Breast epithelium (tissue), 4 donors: ENCODE results near the gene MST1R. TPM values are rescaled to one million over a fixed set of nuclear protein-coding genes. Genes with fewer than 3 reads are reported as not detected.

ENCODE experiments used
- DNase-seq, 2 donors: peaks; one replicate each; pipeline ENCODE4 v3.0.0-alpha.2; 2019; ENCODE audit warnings: low spot score in 2 of 2
- H3K27ac ChIP-seq, 2 donors: fragments of 200-600 bp; sonication (generic) in 1 of 2; one replicate each; pipeline ENCODE4 v1.5.1; 2016 to 2019; ENCODE audit warnings: mild to moderate bottlenecking in 1 of 2
- H3K27me3 ChIP-seq, 2 donors: fragments of 200-600 bp; sonication (generic) in 1 of 2; one replicate each; pipeline versions ENCODE4 v1.5.1 to v1.6.0; 2017 to 2019; ENCODE audit warnings: control low read depth in 1 of 2, mild to moderate bottlenecking in 1 of 2
- H3K36me3 ChIP-seq: fragments of 200-600 bp; one replicate; pipeline ENCODE4 v1.5.1; 2019
- H3K4me1 ChIP-seq, 2 donors: fragments of 200-600 bp; sonication (generic); one replicate each; pipeline ENCODE4 v1.5.1; 2016 to 2019; ENCODE audit warnings: control low read depth in 1 of 2
- H3K4me3 ChIP-seq, 3 donors: fragments of 200-600 bp; sonication (generic); 1 replicate in 2 of 3; 2 replicates in 1 of 3; pipeline ENCODE4 v1.5.1; 2016 to 2019; ENCODE audit warnings: mild to moderate bottlenecking in 3 of 3, moderate library complexity in 2 of 3
- H3K9me3 ChIP-seq, 2 donors: fragments of 200-600 bp; sonication (generic) in 1 of 2; one replicate each; pipeline ENCODE4 v1.5.1; 2016 to 2019; ENCODE audit warnings: control low read depth in 1 of 2
- POLR2A ChIP-seq: fragments of 450-650 bp; IDR thresholded peaks from one replicate; pipeline ENCODE4 v1.6.1; 2016; ENCODE audit warnings: antibody characterized with exemption, mild to moderate bottlenecking, moderate library complexity
- POLR2AphosphoS5 ChIP-seq, 3 donors: sonication (generic); formaldehyde crosslinking; IDR thresholded peaks; one replicate each; pipeline ENCODE4 v1.6.1; 2017; ENCODE audit warnings: antibody characterized with exemption in 3 of 3
- intact Hi-C: fragments of 100-400 bp; cut with DNase I; formaldehyde crosslinking; loops from one replicate; pipeline ENCODE4 v1.15.1; 2023; ENCODE audit warnings: low total_unique reads
- total RNA-seq, 3 donors: library from RNA; depleted of rRNA; stranded (reverse); fragments of >200 nt; gene quantifications; one replicate each; pipeline ENCODE4 v1.1.0, GENCODE V29; 2016
- TF ChIP-seq, protein P1 (sequence below), 3 donors: fragments of 450-650 bp; IDR thresholded peaks; one replicate each; pipeline ENCODE4 v1.5.1; 2016 to 2017; ENCODE audit warnings: antibody characterized with exemption in 3 of 3, mild to moderate bottlenecking in 3 of 3, moderate library complexity in 3 of 3

The MST1R gene
- total RNA-seq, 3 donors from 2014 or later = 0.16 to 11.9 (median 7.5) TPM

DNA sequence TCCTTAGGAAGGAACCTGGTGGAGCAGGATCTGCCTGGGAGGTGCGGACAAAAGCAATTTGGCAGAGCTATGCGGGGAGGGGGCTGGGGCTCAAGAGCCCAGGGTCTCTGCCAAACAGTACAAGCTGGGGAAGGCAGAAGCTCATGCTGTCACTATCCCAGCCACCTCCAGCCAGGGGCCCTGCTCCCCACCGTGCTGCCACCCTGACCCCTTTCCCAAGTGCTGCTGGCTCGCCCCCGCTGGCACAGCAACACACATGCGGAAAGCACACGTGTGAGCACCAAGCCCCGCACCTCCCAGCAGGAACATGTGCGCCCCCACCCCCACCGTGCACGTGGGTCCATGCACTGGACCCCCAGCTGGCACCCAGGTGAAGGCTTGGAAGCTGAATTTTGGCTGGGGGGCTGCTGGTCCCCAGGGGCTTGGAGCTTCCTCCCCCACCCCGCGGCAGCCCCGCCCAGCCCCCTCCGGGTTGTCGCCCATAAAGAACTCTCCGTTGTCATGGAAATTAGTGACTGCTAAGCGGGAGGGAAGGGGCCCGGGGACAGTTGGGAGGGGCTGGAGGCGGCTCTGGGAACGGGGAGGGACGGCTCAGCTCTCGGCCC is 34.7 kb downstream of the MST1R start:
- no peak overlapping the region for H3K27ac ChIP-seq
- intact Hi-C loops = loop anchor here (2.0 to 10.0 kb wide), 2 partner anchors 318 to 1864 kb away; no protein-coding TSS in a partner anchor
- H3K27me3 ChIP-seq = peaks cover 3 to 22% of the 10 kb centered on the region in 2 donors
- TF ChIP-seq, protein P1, sequence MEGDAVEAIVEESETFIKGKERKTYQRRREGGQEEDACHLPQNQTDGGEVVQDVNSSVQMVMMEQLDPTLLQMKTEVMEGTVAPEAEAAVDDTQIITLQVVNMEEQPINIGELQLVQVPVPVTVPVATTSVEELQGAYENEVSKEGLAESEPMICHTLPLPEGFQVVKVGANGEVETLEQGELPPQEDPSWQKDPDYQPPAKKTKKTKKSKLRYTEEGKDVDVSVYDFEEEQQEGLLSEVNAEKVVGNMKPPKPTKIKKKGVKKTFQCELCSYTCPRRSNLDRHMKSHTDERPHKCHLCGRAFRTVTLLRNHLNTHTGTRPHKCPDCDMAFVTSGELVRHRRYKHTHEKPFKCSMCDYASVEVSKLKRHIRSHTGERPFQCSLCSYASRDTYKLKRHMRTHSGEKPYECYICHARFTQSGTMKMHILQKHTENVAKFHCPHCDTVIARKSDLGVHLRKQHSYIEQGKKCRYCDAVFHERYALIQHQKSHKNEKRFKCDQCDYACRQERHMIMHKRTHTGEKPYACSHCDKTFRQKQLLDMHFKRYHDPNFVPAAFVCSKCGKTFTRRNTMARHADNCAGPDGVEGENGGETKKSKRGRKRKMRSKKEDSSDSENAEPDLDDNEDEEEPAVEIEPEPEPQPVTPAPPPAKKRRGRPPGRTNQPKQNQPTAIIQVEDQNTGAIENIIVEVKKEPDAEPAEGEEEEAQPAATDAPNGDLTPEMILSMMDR (IDR thresholded peaks at IDR 0.05) = no peak
- TF ChIP-seq POLR2A (no peak), POLR2AphosphoS5 (IDR thresholded peaks at IDR 0.05) (no peak)
- no peaks in the 10 kb centered on the region for H3K36me3 ChIP-seq
- no peaks in the 10 kb centered on the region for H3K9me3 ChIP-seq
- H3K4me3 ChIP-seq = peak overlapping the region; percentile 28 to 63 (median 44)
- no peak for DNase-seq
- peaks cover 0 to 6% of the 10 kb centered on the region in 2 donors for H3K4me1 ChIP-seq

GRCh38 chr3:49867871-49868321 is 35.8 kb downstream of the MST1R start:
- no peak overlapping the region for H3K4me3 ChIP-seq
- no peaks in the 10 kb centered on the region for H3K9me3 ChIP-seq
- TF ChIP-seq POLR2AphosphoS5 (IDR thresholded peaks at IDR 0.05) = no peak
- H3K36me3 ChIP-seq = no peaks in the 10 kb centered on the region
- H3K4me1 ChIP-seq = peaks cover 0 to 6% of the 10 kb centered on the region in 2 donors
- intact Hi-C loops = loop anchor here (2.0 to 10.0 kb wide), 2 partner anchors 319 to 1863 kb away; no protein-coding TSS in a partner anchor
- no peak overlapping the region for H3K27ac ChIP-seq
- no peak for DNase-seq
- H3K27me3 ChIP-seq = peaks cover 3 to 22% of the 10 kb centered on the region in 2 donors

- intact Hi-C loops = loop anchor here (10.0 kb wide), 1 partner anchor 1863 kb away; no protein-coding TSS in a partner anchor
- no peaks in the 10 kb centered on the region for H3K36me3 ChIP-seq
- H3K4me1 ChIP-seq = peaks cover 0 to 6% of the 10 kb centered on the region in 2 donors
- H3K27me3 ChIP-seq = peaks cover 3 to 22% of the 10 kb centered on the region in 2 donors
- TF ChIP-seq POLR2A (no peak), POLR2AphosphoS5 (IDR thresholded peaks at IDR 0.05) (no peak)
- no peak overlapping the region for H3K27ac ChIP-seq
- no peaks in the 10 kb centered on the region for H3K9me3 ChIP-seq
- H3K4me3 ChIP-seq = no peak overlapping the region
- DNase-seq = no peak
These were observed 36.3 kb downstream of the MST1R start for GRCh38 chr3:49867400-49867799.

- DNase-seq = no peak
- intact Hi-C loops = loop anchor here (10.0 kb wide), 1 partner anchor 1860 kb away; no protein-coding TSS in a partner anchor
- H3K27ac ChIP-seq = no peak overlapping the region
- no peaks in the 10 kb centered on the region for H3K36me3 ChIP-seq
- H3K9me3 ChIP-seq = no peaks in the 10 kb centered on the region
- no peak for TF ChIP-seq POLR2A
- no peak for TF ChIP-seq POLR2AphosphoS5 (IDR thresholded peaks at IDR 0.05)
- TF ChIP-seq, protein P1 (IDR thresholded peaks at IDR 0.05) = no peak
- no peak overlapping the region for H3K4me3 ChIP-seq
- peaks cover 0 to 6% of the 10 kb centered on the region in 2 donors for H3K4me1 ChIP-seq
- H3K27me3 ChIP-seq = peaks cover 3 to 20% of the 10 kb centered on the region in 2 donors
These were observed 38.4 kb downstream of the MST1R start for GRCh38 chr3:49865198-49865784.

GRCh38 chr3:49864505-49864904 is 39.2 kb downstream of the MST1R start:
- H3K4me3 ChIP-seq = no peak overlapping the region
- peaks cover 0 to 6% of the 10 kb centered on the region in 2 donors for H3K4me1 ChIP-seq
- H3K9me3 ChIP-seq = no peaks in the 10 kb centered on the region
- H3K27me3 ChIP-seq = peaks cover 3 to 15% of the 10 kb centered on the region in 2 donors
- H3K27ac ChIP-seq = no peak overlapping the region
- DNase-seq = no peak
- H3K36me3 ChIP-seq = no peaks in the 10 kb centered on the region
- intact Hi-C loops = loop anchor here (10.0 kb wide), 1 partner anchor 1860 kb away; no protein-coding TSS in a partner anchor
- TF ChIP-seq, protein P1 (IDR thresholded peaks at IDR 0.05) = no peak
- TF ChIP-seq POLR2A (no peak), POLR2AphosphoS5 (IDR thresholded peaks at IDR 0.05) (no peak)
